H1 (cell line): ENCODE measurements around the gene KRTAP20-3. TPM values are rescaled to one million over a fixed set of nuclear protein-coding genes. Genes with fewer than 3 reads are reported as not detected.

Experiments used
- BCL11A ChIP-seq, 2 experiments: IDR thresholded peaks; one replicate each; pipeline ENCODE4 v1.6.1; 2011; ENCODE audit warnings: low read depth in 2 of 2, low read length in 2 of 2, mild to moderate bottlenecking in 2 of 2
- EZH2 ChIP-seq: fragments of 200-600 bp; sonication (generic); IDR thresholded peaks from 2 replicates; pipeline ENCODE4 v1.7.1; 2012; ENCODE audit warnings: low read depth, mild to moderate bottlenecking, moderate library complexity, low read length, inconsistent platforms; ENCODE audit not compliant: severe bottlenecking
- KDM1A ChIP-seq: fragments of 200-600, 300-600 bp; sonication (generic); IDR thresholded peaks from 2 replicates; pipeline ENCODE4 v1.7.1; 2016; ENCODE audit warnings: mild to moderate bottlenecking, low read length, borderline replicate concordance
- SP2 ChIP-seq: IDR thresholded peaks from 2 replicates; pipeline ENCODE4 v1.6.1; 2012; ENCODE audit warnings: mild to moderate bottlenecking, low read length, inconsistent platforms
- SUZ12 ChIP-seq: fragments of 200-600 bp; sonication (generic); IDR thresholded peaks from 2 replicates; pipeline ENCODE4 v1.6.1; 2012; ENCODE audit warnings: mild to moderate bottlenecking, inconsistent platforms, low read length, moderate library complexity, mixed read lengths
- TAF7 ChIP-seq: optimal IDR thresholded peaks from 2 replicates; pipeline ENCODE3; 2011; ENCODE audit warnings: low read depth, mild to moderate bottlenecking, inconsistent platforms, low read length, moderate library complexity, borderline replicate concordance
- ZNF274 ChIP-seq: IDR thresholded peaks from 2 replicates; pipeline ENCODE4 v1.7.0; 2012; ENCODE audit warnings: low read length, borderline replicate concordance; ENCODE audit errors: extremely low read depth
- polyA plus RNA-seq, 7 experiments: library from polyadenylated mRNA; depleted of rRNA in 3 of 7; stranded (reverse) in 5 of 7; unstranded in 2 of 7; fragments of >200 nt in 5 of 7; fragments of 200-250 nt in 2 of 7; gene quantifications; 1 replicate in 5 of 7; 2 replicates in 1 of 7; 4 replicates in 1 of 7; pipeline versions ENCODE4 v1.2.1 to v1.2.3, GENCODE V29; 2011 to 2013; ENCODE audit warnings: missing spikeins in 2 of 7, mixed read lengths in 2 of 7
- total RNA-seq: library from RNA; stranded (reverse); fragmentation: NEBNext Ultra II Directional; extraction: Animal tissue kit (Norgen Biotek cat#: 25700); gene quantifications from 2 replicates; pipeline ENCODE4 v1.2.1, GENCODE V29; 2021

The KRTAP20-3 gene
- total and polyA plus RNA-seq, 2 of the 8 experiments (the other 6 are each of a cell fraction or from before 2014, with no cell fraction given) = not detected

GRCh38 chr21:30620522-30620921 lies 22.1 kb upstream of the KRTAP20-3 start, which contains the start of gene KRTAP20-4 (continued):
- no peak for TF ChIP-seq SUZ12
- TF ChIP-seq SP2 = no peak
- TF ChIP-seq EZH2 = no peak
- no peak for TF ChIP-seq ZNF274
- TF ChIP-seq BCL11A (IDR thresholded peaks at IDR 0.05; ENCODE audit: low read depth in 2 of 2, low read length in 2 of 2) = no peak
- TF ChIP-seq KDM1A = no peak
- TF ChIP-seq TAF7 = no peak
- TF ChIP-seq, all 59 proteins: peak for 0
